Adrenal gland (tissue), 5 donors: ENCODE measurements around the gene UVRAG.

Experiments
- POLR2A ChIP-seq, 2 donors: fragments of 450-650 bp; IDR thresholded peaks; one replicate each; pipeline ENCODE4 v1.6.1; 2017; ENCODE audit warnings: antibody characterized with exemption in 2 of 2, mild to moderate bottlenecking in 2 of 2, moderate library complexity in 1 of 2
- TF ChIP-seq, protein P1 (sequence below), 6 experiments: fragments of 450-650 bp in 4 of 6; fragments of 200-600 bp in 2 of 6; sonication (generic) in 1 of 6; IDR thresholded peaks; 1 replicate in 5 of 6; 2 replicates in 1 of 6; pipeline versions ENCODE4 v1.5.1 to v1.8.0; 2016 to 2021; ENCODE audit warnings: antibody characterized with exemption in 6 of 6, mild to moderate bottlenecking in 2 of 6, moderate library complexity in 1 of 6
- donor health status: DM: no; HTN: no; CAD: no.

DNA sequence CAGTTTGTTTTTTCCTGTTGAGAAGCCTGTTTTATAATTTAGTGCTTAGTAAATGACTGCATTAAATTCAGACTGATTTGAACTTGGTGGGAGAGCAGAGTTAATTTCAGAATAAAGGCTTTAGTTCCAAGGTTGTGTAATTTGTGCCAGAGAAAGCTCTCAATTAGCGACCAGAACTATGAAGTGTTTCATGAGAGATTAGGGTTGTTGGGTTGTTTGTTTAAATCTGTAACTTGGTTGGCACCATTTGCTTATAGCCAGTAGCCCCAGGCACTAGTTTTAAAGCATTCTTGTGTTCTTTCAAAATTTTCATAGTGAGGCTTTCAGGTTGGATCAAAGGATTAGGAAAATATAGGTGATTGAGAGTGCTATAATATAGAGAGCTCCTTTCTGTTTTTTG is 25.5 kb downstream of the UVRAG start:
- TF ChIP-seq, protein P1, sequence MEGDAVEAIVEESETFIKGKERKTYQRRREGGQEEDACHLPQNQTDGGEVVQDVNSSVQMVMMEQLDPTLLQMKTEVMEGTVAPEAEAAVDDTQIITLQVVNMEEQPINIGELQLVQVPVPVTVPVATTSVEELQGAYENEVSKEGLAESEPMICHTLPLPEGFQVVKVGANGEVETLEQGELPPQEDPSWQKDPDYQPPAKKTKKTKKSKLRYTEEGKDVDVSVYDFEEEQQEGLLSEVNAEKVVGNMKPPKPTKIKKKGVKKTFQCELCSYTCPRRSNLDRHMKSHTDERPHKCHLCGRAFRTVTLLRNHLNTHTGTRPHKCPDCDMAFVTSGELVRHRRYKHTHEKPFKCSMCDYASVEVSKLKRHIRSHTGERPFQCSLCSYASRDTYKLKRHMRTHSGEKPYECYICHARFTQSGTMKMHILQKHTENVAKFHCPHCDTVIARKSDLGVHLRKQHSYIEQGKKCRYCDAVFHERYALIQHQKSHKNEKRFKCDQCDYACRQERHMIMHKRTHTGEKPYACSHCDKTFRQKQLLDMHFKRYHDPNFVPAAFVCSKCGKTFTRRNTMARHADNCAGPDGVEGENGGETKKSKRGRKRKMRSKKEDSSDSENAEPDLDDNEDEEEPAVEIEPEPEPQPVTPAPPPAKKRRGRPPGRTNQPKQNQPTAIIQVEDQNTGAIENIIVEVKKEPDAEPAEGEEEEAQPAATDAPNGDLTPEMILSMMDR (IDR thresholded peaks at IDR 0.05), result no peak
- no peak for TF ChIP-seq POLR2A (IDR thresholded peaks at IDR 0.05)
